HepG2 (cell line): Measurements from ENCODE around the gene DLG5. TPM values are rescaled to one million over a fixed set of nuclear protein-coding genes. Genes with fewer than 3 reads are reported as not detected.

Experiments
- ATAC-seq: fragments of 200-7000 bp; cut with Tn5 transposase; 3 replicates; pipeline ENCODE4 v1.9.1; 2020; ENCODE audit warnings: mild to moderate bottlenecking, moderate library complexity
- BruUV-seq: library from RNA; stranded (reverse); fragments of 400-500 nt; replicated peaks from 2 replicates; lab custom pipeline; 2021; lab: Mats Ljungman, UMichigan
- CTCF ChIA-PET: fragments of 300-600 bp; formaldehyde crosslinking; extraction: SDS; loops from one replicate; lab custom pipeline; 2021; ENCODE audit warnings: low total read pairs, inconsistent platforms, low intra/inter-chr PET ratio; lab: Yijun Ruan, JAX
- POLR2A ChIA-PET: fragments of 350-600 bp; sonication (Branson Sonifier 250); formaldehyde crosslinking; loops from one replicate; lab custom pipeline; 2020; ENCODE audit warnings: antibody characterized with exemption, inconsistent platforms; lab: Yijun Ruan, JAX
- DNase-seq: peaks from one replicate; pipeline ENCODE4 v3.0.0-alpha.2; 2015; ENCODE audit warnings: low spot score
- FAIRE-seq: peaks from 3 replicates; lab custom pipeline; 2011; peaks lifted over from hg19 to GRCh38; lab: Jason Lieb, UNC
- H2AFZ ChIP-seq: one replicate; pipeline ENCODE4 v1.6.1; 2011; ENCODE audit warnings: low read length, inconsistent platforms
- H3K27ac ChIP-seq: fragments of 300-600 bp; 3 replicates; pipeline ENCODE4 v1.8.0; 2011; ENCODE audit warnings: mixed run types, mild to moderate bottlenecking, mixed read lengths, low read length, inconsistent platforms; ENCODE audit not compliant: insufficient read depth; ENCODE audit errors: extremely low read length
- H3K27me3 ChIP-seq, 2 experiments: fragments of 200-600 bp in 1 of 2; 2 replicates in 1 of 2; 3 replicates in 1 of 2; pipeline versions ENCODE4 v1.6.0 to v1.8.0; 2011; ENCODE audit warnings: low read length in 2 of 2, mild to moderate bottlenecking in 2 of 2, moderate library complexity in 2 of 2, inconsistent platforms in 1 of 2; ENCODE audit not compliant: insufficient read depth in 2 of 2, control insufficient read depth in 1 of 2
- H3K36me3 ChIP-seq, 2 experiments: fragments of 200-600 bp in 1 of 2; replicated peaks in 1 of 2; 2 replicates in 1 of 2; 3 replicates in 1 of 2; pipeline versions ENCODE4 v1.5.1 to v1.8.0; 2011; ENCODE audit warnings: low read length in 2 of 2, inconsistent platforms in 1 of 2; ENCODE audit not compliant: insufficient read depth in 2 of 2, control insufficient read depth in 1 of 2
- H3K4me1 ChIP-seq: 2 replicates; pipeline ENCODE4 v1.5.1; 2012; ENCODE audit warnings: low read length, inconsistent platforms; ENCODE audit not compliant: insufficient read depth
- H3K4me2 ChIP-seq: 2 replicates; pipeline ENCODE4 v1.6.0; 2011; ENCODE audit warnings: low read depth, low read length, inconsistent platforms
- H3K4me3 ChIP-seq, 3 experiments: fragments of 200-600 bp in 1 of 3; sonication (generic), shearing (Covaris generic) in 1 of 3; replicated peaks in 1 of 3; 2 replicates each; pipeline ENCODE4 v1.5.1; 2011 to 2016; ENCODE audit warnings: low read length in 3 of 3, inconsistent platforms in 2 of 3, low read depth in 2 of 3, mild to moderate bottlenecking in 2 of 3, control low read depth in 1 of 3, mixed read lengths in 1 of 3; ENCODE audit not compliant: insufficient read depth in 1 of 3
- H3K79me2 ChIP-seq: one replicate; pipeline ENCODE4 v1.6.1; 2011; ENCODE audit warnings: low read length, inconsistent platforms; ENCODE audit not compliant: insufficient read depth
- H3K9ac ChIP-seq: 2 replicates; pipeline ENCODE4 v1.6.0; 2011; ENCODE audit warnings: mild to moderate bottlenecking, low read depth, low read length, inconsistent platforms; ENCODE audit not compliant: insufficient read depth
- H3K9me3 ChIP-seq: 2 replicates; pipeline ENCODE4 v1.5.1; 2012; ENCODE audit warnings: mild to moderate bottlenecking, low read length
- H4K20me1 ChIP-seq: 2 replicates; pipeline ENCODE4 v1.6.0; 2011; ENCODE audit warnings: inconsistent platforms, mild to moderate bottlenecking, low read length, moderate library complexity; ENCODE audit not compliant: insufficient read depth
- ASH2L ChIP-seq: fragments of 300-600, 200-600 bp; sonication (generic); IDR thresholded peaks from 2 replicates; pipeline ENCODE4 v1.7.0; 2017; ENCODE audit warnings: low read depth, mild to moderate bottlenecking, moderate library complexity, mixed read lengths, low read length; ENCODE audit not compliant: insufficient read length
- GZF1 ChIP-seq: sonication (generic); formaldehyde crosslinking; IDR thresholded peaks from 2 replicates; pipeline ENCODE4 v1.5.1; 2020; ENCODE audit warnings: mild to moderate bottlenecking, missing genetic modification reagents
- HOXA3 ChIP-seq: sonication (generic); formaldehyde crosslinking; IDR thresholded peaks from 2 replicates; pipeline ENCODE4 v1.5.0; 2020; ENCODE audit warnings: missing genetic modification reagents
- MXD1 ChIP-seq: sonication (generic); formaldehyde crosslinking; IDR thresholded peaks from 2 replicates; pipeline ENCODE4 v1.4.0; 2020; ENCODE audit warnings: mild to moderate bottlenecking, missing genetic modification reagents
- PATZ1 ChIP-seq: sonication (generic); formaldehyde crosslinking; IDR thresholded peaks from 2 replicates; pipeline ENCODE4 v1.4.0; 2020; ENCODE audit warnings: missing genetic modification reagents
- RARG ChIP-seq: sonication (generic); formaldehyde crosslinking; IDR thresholded peaks from 2 replicates; pipeline ENCODE4 v1.4.0; 2020; ENCODE audit warnings: low read depth, mild to moderate bottlenecking, missing genetic modification reagents
- RBFOX2 ChIP-seq: fragments of 200-400 bp; formaldehyde crosslinking; IDR thresholded peaks from 2 replicates; pipeline ENCODE4 v1.6.1; 2017; ENCODE audit warnings: low read depth, mild to moderate bottlenecking, low read length
- SIN3B ChIP-seq: fragments of 150-350 bp; IDR thresholded peaks from 2 replicates; pipeline ENCODE4 v1.6.1; 2014; ENCODE audit warnings: low read length
- ZBTB7B ChIP-seq: sonication (generic); formaldehyde crosslinking; IDR thresholded peaks from 2 replicates; pipeline ENCODE4 v1.4.0; 2020; ENCODE audit warnings: missing genetic modification reagents
- ZNF276 ChIP-seq: sonication (generic); formaldehyde crosslinking; IDR thresholded peaks from 2 replicates; pipeline ENCODE4 v1.4.0; 2020; ENCODE audit warnings: mild to moderate bottlenecking, low read depth, missing genetic modification reagents
- ZNF333 ChIP-seq: sonication (generic); formaldehyde crosslinking; IDR thresholded peaks from 2 replicates; pipeline ENCODE4 v1.4.0; 2020; ENCODE audit warnings: mild to moderate bottlenecking, missing genetic modification reagents, borderline replicate concordance
- ZNF7 ChIP-seq: IDR thresholded peaks from 2 replicates; pipeline ENCODE4 v1.6.1; 2016; ENCODE audit warnings: missing biosample characterization, missing genetic modification reagents
- ZNF841 ChIP-seq: sonication (generic); formaldehyde crosslinking; IDR thresholded peaks from 2 replicates; pipeline ENCODE4 v1.8.1; 2023; ENCODE audit warnings: missing genetic modification reagents, borderline replicate concordance
- WGBS: methylation state at CpG from one replicate; pipeline ENCODE4 v1.1.6; 2017; ENCODE audit warnings: low lambda C conversion rate; 5-methylcytosine and 5-hydroxymethylcytosine counted together
- in situ Hi-C: cut with HindIII; loops from 2 replicates; pipeline ENCODE4 v1.10.0; 2017; ENCODE audit warnings: low pct_unique_long_range_greater_than_20kb; ENCODE audit not compliant: extremely low pct_ligation_motif_present
- intact Hi-C: fragments of 100-400 bp; cut with micrococcal nuclease; formaldehyde crosslinking; loops from one replicate; pipeline ENCODE4 v1.10.0; 2022; ENCODE audit not compliant: unreplicated experiment
- polyA plus RNA-seq, 8 experiments: library from polyadenylated mRNA; depleted of rRNA in 3 of 8; stranded (reverse) in 7 of 8; unstranded in 1 of 8; fragments of >200 nt; fragmentation: Illumina TruSeq in 4 of 8; extraction: Trizol in 4 of 8; gene quantifications; 2 replicates each; pipeline versions ENCODE4 v1.2.1 to v1.2.3, GENCODE V29; 2011 to 2016; ENCODE audit warnings: low read depth in 4 of 8, missing spikeins in 1 of 8, mixed read lengths in 1 of 8; ENCODE audit not compliant: insufficient read depth in 1 of 8
- total RNA-seq, 5 experiments: library from RNA; depleted of rRNA; stranded (reverse); fragments of >200 nt; fragmentation: Illumina TruSeq; extraction: Trizol; gene quantifications; 2 replicates each; pipeline ENCODE4 v1.2.3, GENCODE V29; 2016; ENCODE audit warnings: low read depth in 1 of 5

DLG5 gene
- total and polyA plus RNA-seq, 2 of the 13 experiments (the other 11 are each of a cell fraction or from before 2014, with no cell fraction given): 15.5 to 18.2 TPM

- TF ChIP-seq ZNF841 (CRISPR knock-in tag): no peak
- no peak for TF ChIP-seq RBFOX2
- TF ChIP-seq GZF1 (CRISPR knock-in tag): no peak
- TF ChIP-seq ASH2L: no peak
- TF ChIP-seq RARG: no peak
- TF ChIP-seq HOXA3: no peak
- TF ChIP-seq ZBTB7B (CRISPR knock-in tag): no peak
- 0 out of 2 replicates have a peak, but pooled peaks have one; percentile 26 for TF ChIP-seq PATZ1
- no peak for TF ChIP-seq SIN3B
- TF ChIP-seq ZNF276 (CRISPR knock-in tag): no peak
Observed at GRCh38 chr10:77881636-77882035, 44.9 kb downstream of the DLG5 start (continued).

GRCh38 chr10:77881222-77881621 lies 45.3 kb downstream of the DLG5 start:
- in situ Hi-C loops: no loop called here
- no peak for TF ChIP-seq ZNF333 (CRISPR knock-in tag)
- no peak for TF ChIP-seq MXD1 (CRISPR knock-in tag)
- TF ChIP-seq ZNF7 (CRISPR knock-in tag): no peak
- TF ChIP-seq, all 625 proteins: peak for 0
- H3K27ac ChIP-seq: no peak overlapping the region
- no peaks in the 10 kb centered on the region; a peak in 1 of 5 replicates for H3K36me3 ChIP-seq
- no peak overlapping the region for H2AFZ ChIP-seq
- intact Hi-C loops: no loop called here
- BruUV-seq: no TSS peak
- peaks cover 48% of the 10 kb centered on the region for H3K4me1 ChIP-seq
- H3K9me3 ChIP-seq: no peaks in the 10 kb centered on the region
- DNase-seq (no peak), ATAC-seq (no peak), FAIRE-seq (no peak)
- no peaks in the 10 kb centered on the region for H4K20me1 ChIP-seq
- no peak overlapping the region for H3K4me2 ChIP-seq
- CTCF ChIA-PET: no interaction called here
- POLR2A ChIA-PET: no interaction called here
- no peaks in the 10 kb centered on the region for H3K27me3 ChIP-seq
- H3K4me3 ChIP-seq: no peak overlapping the region
- peaks cover 24% of the 10 kb centered on the region for H3K79me2 ChIP-seq
- WGBS: 74% methylated on average over 3 of the region's 3 CpGs
- no peak overlapping the region for H3K9ac ChIP-seq
